GM19468 (cell line): ENCODE data around the gene ZNF488.

Source experiments
- ATAC-seq: cut with Tn5 transposase; IDR thresholded peaks from one replicate; pipeline ENCODE4 v1.9.1; 2021; ENCODE audit warnings: mild to moderate bottlenecking, moderate library complexity, moderate number of reproducible peaks; ENCODE audit not compliant: unreplicated experiment; ENCODE audit errors: extremely low read depth

The ZNF488 gene

DNA sequence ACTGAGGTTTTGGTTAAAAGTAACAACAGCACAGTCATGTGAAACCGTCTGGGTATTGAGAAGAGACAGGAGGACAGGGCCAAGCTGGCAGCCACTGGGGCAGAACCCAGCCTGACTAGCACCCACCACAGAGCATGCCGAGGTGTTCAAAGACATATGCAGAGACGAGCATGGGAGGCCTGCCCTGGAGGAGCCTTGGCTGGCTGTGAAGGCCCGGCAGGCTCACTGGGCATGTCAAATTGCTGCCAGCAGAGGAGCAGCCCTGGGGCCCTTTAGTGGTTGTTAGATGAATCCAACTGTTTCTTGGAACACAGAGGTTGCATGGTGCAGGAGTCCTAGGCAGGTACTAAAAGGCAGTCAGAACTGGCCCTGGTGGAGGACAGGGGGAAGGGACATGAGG is 66.8 kb downstream of the ZNF488 start:
- no peak for ATAC-seq

DNA sequence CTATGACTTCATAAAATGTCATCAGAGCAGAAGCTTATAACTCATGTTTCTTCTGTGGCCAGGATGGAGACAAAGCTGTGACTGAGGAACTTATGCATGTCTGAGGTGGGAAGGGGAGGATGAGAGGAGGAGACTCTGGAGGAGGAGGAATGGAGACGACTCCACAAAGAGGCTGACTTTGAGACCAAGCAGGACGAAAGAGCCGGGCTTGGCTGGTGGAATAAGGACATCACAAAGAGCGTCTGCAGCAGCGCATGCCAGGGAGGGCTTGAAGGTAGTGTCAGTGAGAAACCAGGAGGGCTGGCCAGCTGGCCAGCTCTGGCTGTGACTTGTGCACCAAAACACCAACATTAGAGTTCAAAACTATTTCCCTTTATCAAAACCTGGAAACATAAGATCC is 68.0 kb downstream of the ZNF488 start:
- ATAC-seq: no peak
